ENCODE measurements around the gene SLC47A1. TPM values are rescaled to one million over a fixed set of nuclear protein-coding genes. Genes with fewer than 3 reads are reported as not detected.

SLC47A1 gene
- total and polyA plus RNA-seq, 8 donors, result 0.25 to 1.3 (median 0.81) TPM; not detected in 2

DNA sequence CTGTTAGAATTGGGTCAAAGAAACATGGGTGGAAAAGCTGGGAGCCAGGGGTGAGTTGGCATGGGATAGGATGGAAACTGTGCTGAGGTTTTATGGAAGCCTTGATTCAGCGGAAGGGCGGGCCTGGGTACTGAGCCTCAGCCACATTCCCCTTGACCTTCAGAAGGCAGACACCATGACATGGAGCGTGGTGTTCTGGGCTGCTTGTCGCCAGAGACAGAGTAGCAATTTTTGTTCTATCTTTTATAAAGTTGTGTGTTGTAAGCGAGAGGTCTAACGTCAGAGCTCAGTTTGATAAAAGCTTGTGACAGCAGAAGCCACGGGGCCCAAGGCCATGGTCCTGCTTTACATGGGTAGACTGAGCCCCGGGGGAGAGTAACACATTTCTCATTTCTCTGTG, 50.2 kb downstream of the SLC47A1 start:
- 88 to 92% (median 89%) methylated on average over 8 of the region's 8 CpGs for WGBS, 5 donors
- H3K4me3 ChIP-seq, result no peak overlapping the region
- intact Hi-C loops (cut with DNase I; ENCODE audit: low total_unique reads), result no loop called here

DNA sequence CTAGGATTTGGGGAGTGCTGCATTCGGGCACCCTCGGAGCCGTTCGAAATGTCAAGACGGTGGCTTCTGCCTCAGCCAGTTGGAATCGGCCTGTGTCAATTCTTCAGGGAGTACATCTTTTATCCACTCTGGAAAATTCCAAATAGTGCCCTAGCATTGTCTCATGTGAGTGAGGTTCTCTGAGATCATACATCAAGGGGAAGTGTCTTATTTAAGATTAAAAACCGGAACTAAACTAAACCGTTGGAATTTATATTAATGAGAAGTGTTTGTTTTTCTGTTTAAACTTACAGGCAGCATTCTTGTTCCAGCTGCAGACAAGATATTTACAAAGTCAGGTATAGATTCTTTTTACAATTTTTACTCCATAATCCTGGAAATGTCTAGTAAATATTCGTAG, 56.8 kb downstream of the SLC47A1 start:
- Histone ChIP-seq H3K27ac (no peak overlapping the region), H3K36me3 (no peaks in the 10 kb centered on the region), H3K4me1 (no peaks in the 10 kb centered on the region), H3K27me3 (no peaks in the 10 kb centered on the region), H3K4me3 (no peak overlapping the region), H3K9me3 (no peaks in the 10 kb centered on the region)
- no peak for DNase-seq
- 72 to 82% (median 76%) methylated on average over 9 of the region's 9 CpGs for WGBS, 5 donors
- intact Hi-C loops (cut with DNase I; ENCODE audit: low total_unique reads), result no loop called here
- TF ChIP-seq EP300 (IDR thresholded peaks at IDR 0.05), result no peak
- TF ChIP-seq POLR2A (IDR thresholded peaks at IDR 0.05), result no peak
- no peak for TF ChIP-seq POLR2AphosphoS5 (IDR thresholded peaks at IDR 0.05)
- TF ChIP-seq, protein P1, sequence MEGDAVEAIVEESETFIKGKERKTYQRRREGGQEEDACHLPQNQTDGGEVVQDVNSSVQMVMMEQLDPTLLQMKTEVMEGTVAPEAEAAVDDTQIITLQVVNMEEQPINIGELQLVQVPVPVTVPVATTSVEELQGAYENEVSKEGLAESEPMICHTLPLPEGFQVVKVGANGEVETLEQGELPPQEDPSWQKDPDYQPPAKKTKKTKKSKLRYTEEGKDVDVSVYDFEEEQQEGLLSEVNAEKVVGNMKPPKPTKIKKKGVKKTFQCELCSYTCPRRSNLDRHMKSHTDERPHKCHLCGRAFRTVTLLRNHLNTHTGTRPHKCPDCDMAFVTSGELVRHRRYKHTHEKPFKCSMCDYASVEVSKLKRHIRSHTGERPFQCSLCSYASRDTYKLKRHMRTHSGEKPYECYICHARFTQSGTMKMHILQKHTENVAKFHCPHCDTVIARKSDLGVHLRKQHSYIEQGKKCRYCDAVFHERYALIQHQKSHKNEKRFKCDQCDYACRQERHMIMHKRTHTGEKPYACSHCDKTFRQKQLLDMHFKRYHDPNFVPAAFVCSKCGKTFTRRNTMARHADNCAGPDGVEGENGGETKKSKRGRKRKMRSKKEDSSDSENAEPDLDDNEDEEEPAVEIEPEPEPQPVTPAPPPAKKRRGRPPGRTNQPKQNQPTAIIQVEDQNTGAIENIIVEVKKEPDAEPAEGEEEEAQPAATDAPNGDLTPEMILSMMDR (IDR thresholded peaks at IDR 0.05), result no peak

More for the DNA sequence above, 50.2 kb downstream of the SLC47A1 start:
- H3K9me3 ChIP-seq, result no peaks in the 10 kb centered on the region
- H3K27ac ChIP-seq, result no peak overlapping the region
- TF ChIP-seq, protein P1 (IDR thresholded peaks at IDR 0.05), result no peak
- no peak for TF ChIP-seq POLR2AphosphoS5 (IDR thresholded peaks at IDR 0.05)
- H3K4me1 ChIP-seq, result peaks cover 0 to 15% (median 5%) of the 10 kb centered on the region in 4 donors
- no peak for DNase-seq
- H3K27me3 ChIP-seq, result peaks cover 0 to 30% (median 17%) of the 10 kb centered on the region in 3 donors
- no peaks in the 10 kb centered on the region for H3K36me3 ChIP-seq

DNA sequence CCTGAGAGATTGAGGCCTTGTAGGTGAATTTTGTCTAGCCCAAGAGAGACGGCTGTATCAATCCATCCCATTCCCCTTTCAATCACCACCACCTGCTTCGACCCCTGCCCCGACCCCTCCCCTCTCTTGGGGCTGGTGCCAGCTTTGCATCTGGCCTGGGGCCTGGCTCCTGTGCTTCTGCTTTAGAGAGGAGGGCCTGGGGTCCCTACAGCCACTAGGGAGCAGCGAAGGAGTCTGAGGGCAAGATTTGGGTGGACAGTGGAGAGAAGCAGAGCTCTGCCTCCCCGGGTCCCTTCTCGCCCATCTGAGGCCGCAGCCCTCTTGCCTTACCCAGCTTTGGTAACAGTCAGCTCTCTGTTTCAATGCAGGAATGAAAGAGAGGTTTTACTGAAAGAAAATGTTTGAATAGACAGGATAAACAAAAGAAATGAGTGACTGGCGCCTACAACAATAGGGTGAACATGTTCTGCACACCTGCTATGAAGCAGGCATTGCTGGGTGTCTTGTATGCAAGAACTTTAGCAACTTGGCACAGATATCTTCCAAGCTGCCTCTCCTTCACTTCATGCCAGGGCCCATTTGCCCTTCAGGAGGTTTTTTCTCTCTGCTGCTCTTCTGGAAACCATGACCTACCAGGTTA, 57.4 kb downstream of the SLC47A1 start:
- TF ChIP-seq, protein P1 (IDR thresholded peaks at IDR 0.05), result no peak
- TF ChIP-seq EP300 (IDR thresholded peaks at IDR 0.05) (no peak), POLR2A (IDR thresholded peaks at IDR 0.05) (no peak), POLR2AphosphoS5 (IDR thresholded peaks at IDR 0.05) (no peak)
- intact Hi-C loops (cut with DNase I; ENCODE audit: low total_unique reads), result no loop called here
- Histone ChIP-seq H3K36me3 (no peaks in the 10 kb centered on the region), H3K4me3 (no peak overlapping the region), H3K4me1 (no peaks in the 10 kb centered on the region), H3K9me3 (no peaks in the 10 kb centered on the region), H3K27me3 (no peaks in the 10 kb centered on the region), H3K27ac (no peak overlapping the region)
- no peak for DNase-seq
- 52 to 70% (median 64%) methylated on average over 8 of the region's 8 CpGs for WGBS, 5 donors

DNA sequence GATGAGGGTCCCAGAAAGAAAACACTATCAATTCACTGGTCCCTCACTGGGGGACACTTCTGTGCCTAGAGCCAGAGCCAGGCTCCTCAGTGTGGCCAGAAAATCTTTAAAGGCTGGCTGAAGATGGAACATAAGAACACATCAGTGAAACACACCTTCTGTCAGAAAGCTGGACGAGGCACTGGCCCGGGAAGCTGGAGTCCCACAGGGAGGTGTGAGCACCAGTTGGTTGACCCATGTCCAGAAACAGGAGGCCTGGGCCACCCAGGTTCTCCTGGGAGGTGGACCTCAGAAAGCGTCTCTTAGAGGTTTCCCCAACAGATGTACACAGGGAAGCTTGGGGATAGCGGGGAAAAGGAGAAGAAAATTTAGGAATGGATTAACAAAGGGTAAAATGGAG, 58.7 kb downstream of the SLC47A1 start:
- no peaks in the 10 kb centered on the region for H3K36me3 ChIP-seq
- H3K9me3 ChIP-seq, result no peaks in the 10 kb centered on the region
- no peaks in the 10 kb centered on the region for H3K4me1 ChIP-seq
- intact Hi-C loops (cut with DNase I; ENCODE audit: low total_unique reads), result no loop called here
- no peak overlapping the region for H3K27ac ChIP-seq
- H3K27me3 ChIP-seq, result no peaks in the 10 kb centered on the region
- no peak for TF ChIP-seq EP300 (IDR thresholded peaks at IDR 0.05)
- TF ChIP-seq, protein P1 (IDR thresholded peaks at IDR 0.05), result no peak
- TF ChIP-seq POLR2A (IDR thresholded peaks at IDR 0.05), result no peak
- no peak for TF ChIP-seq POLR2AphosphoS5 (IDR thresholded peaks at IDR 0.05)
- WGBS, 5 donors, result 68 to 87% (median 84%) methylated on average over 4 of the region's 4 CpGs
- no peak overlapping the region for H3K4me3 ChIP-seq
- DNase-seq, result no peak

Data from stomach (tissue), 9 donors.